Ishikawa (cell line): ENCODE results near the gene CD79B.

Source experiments
- CEBPB ChIP-seq: IDR thresholded peaks from 2 replicates; pipeline ENCODE4 v1.6.1; 2012
- CREB1 ChIP-seq: IDR thresholded peaks from 2 replicates; pipeline ENCODE4 v1.6.1; 2012; ENCODE audit warnings: low read depth
- EGR1 ChIP-seq: IDR thresholded peaks from 2 replicates; pipeline ENCODE4 v1.6.1; 2012
- EP300 ChIP-seq: IDR thresholded peaks from 2 replicates; pipeline ENCODE4 v1.6.1; 2012; ENCODE audit warnings: borderline replicate concordance
- FOXM1 ChIP-seq: IDR thresholded peaks from 2 replicates; pipeline ENCODE4 v1.6.1; 2012; ENCODE audit warnings: low read depth, borderline replicate concordance
- NFIC ChIP-seq: IDR thresholded peaks from 2 replicates; pipeline ENCODE4 v1.6.1; 2012
- RAD21 ChIP-seq: IDR thresholded peaks from 2 replicates; pipeline ENCODE4 v1.6.1; 2012; ENCODE audit warnings: low read depth
- TAF1 ChIP-seq: IDR thresholded peaks from 2 replicates; pipeline ENCODE4 v1.6.1; 2012; ENCODE audit warnings: low read depth, mild to moderate bottlenecking
- TCF12 ChIP-seq: IDR thresholded peaks from 2 replicates; pipeline ENCODE4 v1.6.1; 2012; ENCODE audit warnings: low read depth
- TEAD4 ChIP-seq: IDR thresholded peaks from 2 replicates; pipeline ENCODE4 v1.6.1; 2012
- YY1 ChIP-seq: IDR thresholded peaks from 2 replicates; pipeline ENCODE4 v1.6.1; 2012; ENCODE audit warnings: low read depth
- ZBTB7A ChIP-seq: IDR thresholded peaks from 2 replicates; pipeline ENCODE4 v1.6.1; 2012; ENCODE audit warnings: low read depth
- TF ChIP-seq, protein P1 (sequence below): IDR thresholded peaks from 2 replicates; pipeline ENCODE4 v1.6.1; 2012; ENCODE audit warnings: low read depth, mild to moderate bottlenecking
- TF ChIP-seq, protein P2 (sequence below): IDR thresholded peaks from 2 replicates; pipeline ENCODE4 v1.6.1; 2012
- TF ChIP-seq, protein P3 (sequence below): IDR thresholded peaks from 2 replicates; pipeline ENCODE4 v1.6.1; 2012

The CD79B gene

DNA sequence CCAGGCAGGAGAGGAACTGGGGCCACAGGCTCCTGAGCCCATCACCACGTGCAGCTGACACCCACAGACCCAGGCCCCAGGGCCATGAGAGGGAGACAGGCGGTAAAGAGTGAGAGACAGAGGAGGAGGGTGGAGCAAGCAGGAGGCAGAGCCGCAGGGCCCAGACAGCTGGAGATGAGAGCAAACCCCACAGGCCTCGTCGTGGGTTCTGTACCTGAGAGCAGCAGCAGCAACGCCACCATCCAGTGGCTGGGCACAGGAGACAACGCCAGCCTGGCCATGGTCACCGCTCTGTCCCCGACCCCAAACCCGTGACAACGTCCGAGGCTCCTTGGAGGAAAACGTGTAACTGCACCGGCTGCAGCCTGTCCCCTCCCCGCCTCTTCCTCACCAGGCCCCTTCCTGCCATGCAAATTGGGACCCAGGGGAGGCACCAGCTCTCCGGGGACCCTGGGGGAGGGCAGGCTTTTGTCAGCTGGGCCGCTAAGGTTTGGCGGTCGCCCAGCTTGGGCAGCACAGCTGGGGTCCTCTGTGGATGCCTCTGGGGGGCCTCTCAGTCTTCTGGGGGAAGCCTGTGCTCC lies at the start of gene CD79B:
Gene CD79B (minus strand): TSS at position 351 of the 581 bp plus-strand sequence. CDS start 70 bp downstream, at position 281.
- TF ChIP-seq ZBTB7A (no peak), YY1 (no peak), CREB1 (no peak), TEAD4 (no peak), RAD21 (no peak), TCF12 (no peak), NFIC (no peak), EP300 (no peak), EGR1 (no peak), CEBPB (no peak), TAF1 (no peak)
- TF ChIP-seq, protein P1, sequence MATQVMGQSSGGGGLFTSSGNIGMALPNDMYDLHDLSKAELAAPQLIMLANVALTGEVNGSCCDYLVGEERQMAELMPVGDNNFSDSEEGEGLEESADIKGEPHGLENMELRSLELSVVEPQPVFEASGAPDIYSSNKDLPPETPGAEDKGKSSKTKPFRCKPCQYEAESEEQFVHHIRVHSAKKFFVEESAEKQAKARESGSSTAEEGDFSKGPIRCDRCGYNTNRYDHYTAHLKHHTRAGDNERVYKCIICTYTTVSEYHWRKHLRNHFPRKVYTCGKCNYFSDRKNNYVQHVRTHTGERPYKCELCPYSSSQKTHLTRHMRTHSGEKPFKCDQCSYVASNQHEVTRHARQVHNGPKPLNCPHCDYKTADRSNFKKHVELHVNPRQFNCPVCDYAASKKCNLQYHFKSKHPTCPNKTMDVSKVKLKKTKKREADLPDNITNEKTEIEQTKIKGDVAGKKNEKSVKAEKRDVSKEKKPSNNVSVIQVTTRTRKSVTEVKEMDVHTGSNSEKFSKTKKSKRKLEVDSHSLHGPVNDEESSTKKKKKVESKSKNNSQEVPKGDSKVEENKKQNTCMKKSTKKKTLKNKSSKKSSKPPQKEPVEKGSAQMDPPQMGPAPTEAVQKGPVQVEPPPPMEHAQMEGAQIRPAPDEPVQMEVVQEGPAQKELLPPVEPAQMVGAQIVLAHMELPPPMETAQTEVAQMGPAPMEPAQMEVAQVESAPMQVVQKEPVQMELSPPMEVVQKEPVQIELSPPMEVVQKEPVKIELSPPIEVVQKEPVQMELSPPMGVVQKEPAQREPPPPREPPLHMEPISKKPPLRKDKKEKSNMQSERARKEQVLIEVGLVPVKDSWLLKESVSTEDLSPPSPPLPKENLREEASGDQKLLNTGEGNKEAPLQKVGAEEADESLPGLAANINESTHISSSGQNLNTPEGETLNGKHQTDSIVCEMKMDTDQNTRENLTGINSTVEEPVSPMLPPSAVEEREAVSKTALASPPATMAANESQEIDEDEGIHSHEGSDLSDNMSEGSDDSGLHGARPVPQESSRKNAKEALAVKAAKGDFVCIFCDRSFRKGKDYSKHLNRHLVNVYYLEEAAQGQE = no peak
- TF ChIP-seq, protein P2, sequence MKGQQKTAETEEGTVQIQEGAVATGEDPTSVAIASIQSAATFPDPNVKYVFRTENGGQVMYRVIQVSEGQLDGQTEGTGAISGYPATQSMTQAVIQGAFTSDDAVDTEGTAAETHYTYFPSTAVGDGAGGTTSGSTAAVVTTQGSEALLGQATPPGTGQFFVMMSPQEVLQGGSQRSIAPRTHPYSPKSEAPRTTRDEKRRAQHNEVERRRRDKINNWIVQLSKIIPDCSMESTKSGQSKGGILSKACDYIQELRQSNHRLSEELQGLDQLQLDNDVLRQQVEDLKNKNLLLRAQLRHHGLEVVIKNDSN = no peak
- TF ChIP-seq, protein P3, sequence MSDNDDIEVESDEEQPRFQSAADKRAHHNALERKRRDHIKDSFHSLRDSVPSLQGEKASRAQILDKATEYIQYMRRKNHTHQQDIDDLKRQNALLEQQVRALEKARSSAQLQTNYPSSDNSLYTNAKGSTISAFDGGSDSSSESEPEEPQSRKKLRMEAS = no peak

DNA sequence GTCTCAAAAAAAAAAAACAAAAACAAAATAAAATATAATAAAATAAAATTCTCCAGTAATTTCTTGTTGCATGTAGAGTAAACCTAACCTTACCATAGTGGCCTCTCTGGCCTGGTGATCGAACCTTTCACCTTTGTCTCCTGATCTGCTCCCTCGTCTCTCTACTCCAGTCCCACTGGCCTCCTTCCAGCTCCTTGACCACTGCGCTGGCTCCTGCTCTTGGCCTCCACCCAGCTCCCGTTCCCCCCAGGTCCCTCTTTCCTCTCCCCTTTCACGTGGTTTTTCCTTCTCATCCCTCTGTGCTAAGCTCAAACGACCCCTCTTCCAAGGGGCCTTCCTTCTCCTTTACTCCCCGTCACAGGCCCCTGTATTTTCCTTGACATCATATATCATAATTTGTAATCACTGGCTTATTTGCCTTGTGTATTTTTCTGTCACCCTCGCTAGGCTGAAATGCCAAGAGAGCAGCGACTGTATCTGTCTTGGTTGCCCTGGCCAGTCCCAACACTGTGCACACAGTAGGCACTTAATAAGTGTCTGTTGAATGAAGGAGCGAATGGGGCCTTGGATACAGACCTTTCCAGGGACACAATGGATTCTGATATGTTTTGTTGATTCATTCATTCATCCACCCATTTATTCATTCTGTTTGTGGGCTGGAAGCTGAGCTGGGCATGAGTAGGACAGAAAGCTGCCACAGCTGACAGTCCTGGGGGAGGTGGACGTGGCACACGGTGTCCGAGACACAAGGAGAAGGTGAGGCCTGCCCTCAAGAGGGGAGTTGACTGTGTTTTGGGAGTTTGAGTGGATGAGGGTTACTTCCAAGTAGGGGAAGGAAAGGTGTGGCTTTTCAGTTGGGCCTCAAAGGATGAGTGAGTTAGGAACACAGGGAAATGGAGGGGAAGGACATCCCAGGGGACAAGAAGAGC lies 46.4 kb upstream of the CD79B start:
- no peak for TF ChIP-seq NFIC
- TF ChIP-seq RAD21 = no peak
- no peak for TF ChIP-seq ZBTB7A
- TF ChIP-seq YY1 = no peak
- TF ChIP-seq TCF12 = no peak
- no peak for TF ChIP-seq EGR1
- TF ChIP-seq CREB1 = no peak
- TF ChIP-seq FOXM1 = no peak
- no peak for TF ChIP-seq CEBPB
- TF ChIP-seq, protein P1 = no peak
- no peak for TF ChIP-seq EP300
- TF ChIP-seq, protein P3 = no peak
- TF ChIP-seq TEAD4 = no peak
- no peak for TF ChIP-seq TAF1
- TF ChIP-seq, protein P2 = no peak

DNA sequence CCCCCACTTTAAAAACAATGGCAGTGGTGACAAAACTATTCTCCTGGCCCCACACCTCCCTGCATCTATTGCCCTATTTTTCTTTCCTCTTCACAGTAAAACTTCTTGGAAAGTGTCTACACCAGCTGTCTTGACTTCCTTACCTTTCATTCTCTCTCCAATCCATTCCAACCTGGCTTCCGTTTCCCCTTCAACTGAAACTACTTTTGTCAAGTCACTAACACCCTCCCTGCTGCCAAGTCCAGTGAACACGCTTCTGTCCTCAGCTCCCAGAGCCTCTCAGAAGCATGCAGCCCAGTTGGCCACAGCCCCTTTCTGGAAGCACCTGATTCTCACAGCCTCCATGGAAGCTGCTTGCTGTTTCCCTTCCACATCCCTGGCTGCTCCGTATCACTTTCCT lies 44.6 kb upstream of the CD79B start:
- TF ChIP-seq CEBPB = no peak
- no peak for TF ChIP-seq CREB1
- TF ChIP-seq, protein P3 = no peak
- TF ChIP-seq FOXM1 = no peak
- no peak for TF ChIP-seq TEAD4
- TF ChIP-seq, protein P1 = no peak
- TF ChIP-seq ZBTB7A = no peak
- TF ChIP-seq, protein P2 = no peak
- TF ChIP-seq RAD21 = no peak
- TF ChIP-seq YY1 = no peak
- no peak for TF ChIP-seq NFIC
- no peak for TF ChIP-seq EP300
- TF ChIP-seq EGR1 = no peak
- no peak for TF ChIP-seq TCF12
- TF ChIP-seq TAF1 = no peak
